ENCODE data around the gene FALEC.

The FALEC gene

GRCh38 chr1:150561974-150562445 is 46.5 kb downstream of the FALEC start:
- peak; percentile 73 for ATAC-seq (ENCODE audit: insufficient read depth, low read depth)
- TF ChIP-seq CTCF (IDR thresholded peaks at IDR 0.05; ENCODE audit: borderline replicate concordance, extremely low read depth, low read length, poor library complexity, severe bottlenecking) (no peak), EZH2 (IDR thresholded peaks at IDR 0.05; ENCODE audit: borderline replicate concordance, low read depth, low read length, severe bottlenecking) (no peak)
- peak; percentile 85 for DNase-seq
- Histone ChIP-seq H3K79me2 (ENCODE audit: insufficient read depth, low read length) (peaks cover 25% of the 10 kb centered on the region), H4K20me1 (ENCODE audit: insufficient read depth, low read length) (no peaks in the 10 kb centered on the region), H3K27ac (ENCODE audit: low read length) (peak overlapping the region; percentile 88), H3K36me3 (ENCODE audit: insufficient read depth, low read length) (no peaks in the 10 kb centered on the region), H3K9ac (ENCODE audit: low read depth, low read length) (peak overlapping the region; percentile 80), H3K4me3 (ENCODE audit: low read depth in 1 of 2, low read length in 2 of 2) (peak overlapping the region; percentile 42 to 74), H3K27me3 (ENCODE audit: insufficient read depth, low read length, poor library complexity) (no peaks in the 10 kb centered on the region), H3K4me1 (ENCODE audit: insufficient read depth, low read length) (peaks cover 44% of the 10 kb centered on the region), H3K4me2 (ENCODE audit: insufficient read depth, low read length) (peak overlapping the region; percentile 85), H3K9me3 (ENCODE audit: insufficient read depth, low read length, severe bottlenecking) (no peaks in the 10 kb centered on the region), H2AFZ (ENCODE audit: low read depth, low read length) (peak overlapping the region; percentile 85)

GRCh38 chr1:150562446-150563339 is 47.1 kb downstream of the FALEC start:
- H2AFZ ChIP-seq (ENCODE audit: low read depth, low read length): peak overlapping the region; percentile 85
- peaks cover 50% of the 10 kb centered on the region for H3K4me1 ChIP-seq (ENCODE audit: insufficient read depth, low read length)

GRCh38 chr1:150563340-150564038 is 47.9 kb downstream of the FALEC start:
- Histone ChIP-seq H3K4me2 (ENCODE audit: insufficient read depth, low read length) (0 out of 2 replicates have a peak overlapping the region, but pooled peaks have one; percentile 85), H3K36me3 (ENCODE audit: insufficient read depth, low read length) (no peaks in the 10 kb centered on the region), H3K27me3 (ENCODE audit: insufficient read depth, low read length, poor library complexity) (no peaks in the 10 kb centered on the region), H3K4me1 (ENCODE audit: insufficient read depth, low read length) (peaks cover 58% of the 10 kb centered on the region), H3K79me2 (ENCODE audit: insufficient read depth, low read length) (peaks cover 30% of the 10 kb centered on the region), H3K27ac (ENCODE audit: low read length) (peak overlapping the region; percentile 88), H4K20me1 (ENCODE audit: insufficient read depth, low read length) (peaks cover 4% of the 10 kb centered on the region; the same call in 1 of the 2 replicates), H3K4me3 (ENCODE audit: low read depth in 1 of 2, low read length in 2 of 2) (no peak overlapping the region), H2AFZ (ENCODE audit: low read depth, low read length) (no peak overlapping the region), H3K9ac (ENCODE audit: low read depth, low read length) (peak overlapping the region; percentile 80; the same call in 1 of the 2 replicates), H3K9me3 (ENCODE audit: insufficient read depth, low read length, severe bottlenecking) (no peaks in the 10 kb centered on the region)
- ATAC-seq (ENCODE audit: insufficient read depth, low read depth) (no peak), DNase-seq (no peak)
- TF ChIP-seq CTCF (IDR thresholded peaks at IDR 0.05; ENCODE audit: borderline replicate concordance, extremely low read depth, low read length, poor library complexity, severe bottlenecking): no peak

More at GRCh38 chr1:150562446-150563339, 47.1 kb downstream of the FALEC start:
- peak overlapping the region; percentile 88 for H3K27ac ChIP-seq (ENCODE audit: low read length)
- H3K36me3 ChIP-seq (ENCODE audit: insufficient read depth, low read length): no peaks in the 10 kb centered on the region
- H3K9me3 ChIP-seq (ENCODE audit: insufficient read depth, low read length, severe bottlenecking): no peaks in the 10 kb centered on the region
- ATAC-seq (ENCODE audit: insufficient read depth, low read depth): no peak
- peak overlapping the region; percentile 80 for H3K9ac ChIP-seq (ENCODE audit: low read depth, low read length)
- H3K4me2 ChIP-seq (ENCODE audit: insufficient read depth, low read length): peak overlapping the region; percentile 85
- no peak for TF ChIP-seq EZH2 (IDR thresholded peaks at IDR 0.05; ENCODE audit: borderline replicate concordance, low read depth, low read length, severe bottlenecking)
- TF ChIP-seq CTCF (IDR thresholded peaks at IDR 0.05; ENCODE audit: borderline replicate concordance, extremely low read depth, low read length, poor library complexity, severe bottlenecking): no peak
- H3K4me3 ChIP-seq (ENCODE audit: low read depth in 1 of 2, low read length in 2 of 2): peak overlapping the region; percentile 42 to 74; a peak in 3 of 4 replicates
- H3K27me3 ChIP-seq (ENCODE audit: insufficient read depth, low read length, poor library complexity): no peaks in the 10 kb centered on the region
- H3K79me2 ChIP-seq (ENCODE audit: insufficient read depth, low read length): peaks cover 25% of the 10 kb centered on the region
- DNase-seq: peak; percentile 65
- H4K20me1 ChIP-seq (ENCODE audit: insufficient read depth, low read length): no peaks in the 10 kb centered on the region

Data from DND-41 (cell line).